H1 (cell line): ENCODE results near the gene CPPED1. TPM values are rescaled to one million over a fixed set of nuclear protein-coding genes. Genes with fewer than 3 reads are reported as not detected.

Source experiments
- CTCF ChIA-PET: fragments of 300-600 bp; sonication (Branson Sonifier 250); formaldehyde crosslinking; loops from one replicate; lab custom pipeline; 2021; ENCODE audit not compliant: partially characterized antibody; lab: Charles Lee
- POLR2A ChIA-PET: fragments of 300-600 bp; sonication (Branson Sonifier 250); formaldehyde crosslinking; loops from one replicate; lab custom pipeline; 2021; ENCODE audit warnings: inconsistent platforms; ENCODE audit not compliant: partially characterized antibody; lab: Charles Lee
- DNase-seq, 2 experiments: peaks; one replicate each; pipeline versions ENCODE4 v3.0.0 to v3.0.0-alpha.2; 2010 to 2022; ENCODE audit warnings: low spot score in 2 of 2, low read depth in 1 of 2, mixed read lengths in 1 of 2
- FAIRE-seq: peaks from 2 replicates; lab custom pipeline; 2011; peaks lifted over from hg19 to GRCh38; lab: Jason Lieb, UNC
- H2AFZ ChIP-seq: 2 replicates; pipeline ENCODE4 v1.8.1; 2012; ENCODE audit warnings: low read length, inconsistent platforms
- H2AK5ac ChIP-seq: 2 replicates; pipeline ENCODE4 v1.6.1; 2013; ENCODE audit warnings: low read depth, low read length
- H2BK120ac ChIP-seq: replicated peaks from 2 replicates; pipeline ENCODE3; 2013; ENCODE audit warnings: low read depth, low read length, inconsistent platforms
- H2BK12ac ChIP-seq: 2 replicates; pipeline ENCODE4 v1.6.1; 2013; ENCODE audit warnings: low read depth, low read length
- H2BK15ac ChIP-seq: 2 replicates; pipeline ENCODE4 v1.6.1; 2013; ENCODE audit warnings: low read length
- H2BK20ac ChIP-seq: 2 replicates; pipeline ENCODE4 v1.6.1; 2013; ENCODE audit warnings: low read length
- H2BK5ac ChIP-seq: 2 replicates; pipeline ENCODE4 v1.6.1; 2013; ENCODE audit warnings: low read depth, low read length
- H3K14ac ChIP-seq: 2 replicates; pipeline ENCODE4 v1.6.1; 2013; ENCODE audit warnings: inconsistent platforms; ENCODE audit not compliant: insufficient read length
- H3K18ac ChIP-seq: 2 replicates; pipeline ENCODE4 v1.6.1; 2013; ENCODE audit warnings: low read length; ENCODE audit errors: extremely low read depth
- H3K23ac ChIP-seq: 2 replicates; pipeline ENCODE4 v1.6.1; 2013; ENCODE audit warnings: inconsistent platforms; ENCODE audit not compliant: insufficient read length
- H3K23me2 ChIP-seq: 2 replicates; pipeline ENCODE4 v1.6.1; 2013; ENCODE audit warnings: low read depth, low read length
- H3K27ac ChIP-seq: 2 replicates; pipeline ENCODE4 v1.6.1; 2011; ENCODE audit warnings: low read depth, low read length, inconsistent platforms
- H3K27me3 ChIP-seq, 4 experiments: replicated peaks in 1 of 4; 1 replicate in 1 of 4; 2 replicates in 3 of 4; pipeline versions ENCODE4 v1.6.1 to v1.8.1; 2011 to 2013; ENCODE audit warnings: low read length in 3 of 4, mild to moderate bottlenecking in 3 of 4, inconsistent platforms in 2 of 4, mixed read lengths in 2 of 4, moderate library complexity in 1 of 4; ENCODE audit not compliant: control insufficient read depth in 3 of 4, insufficient read depth in 3 of 4; ENCODE audit errors: extremely low read depth in 1 of 4
- H3K36me3 ChIP-seq, 4 experiments: 2 replicates each; pipeline versions ENCODE4 v1.6.1 to v1.8.1; 2011 to 2013; ENCODE audit warnings: mild to moderate bottlenecking in 4 of 4, low read length in 3 of 4, moderate library complexity in 2 of 4, control low read depth in 1 of 4, inconsistent platforms in 1 of 4; ENCODE audit not compliant: insufficient read depth in 4 of 4, control insufficient read depth in 2 of 4
- H3K4ac ChIP-seq: replicated peaks from 2 replicates; pipeline ENCODE3; 2013; ENCODE audit warnings: low read length, low read depth, mixed read lengths, inconsistent platforms; ENCODE audit not compliant: insufficient read length
- H3K4me1 ChIP-seq, 4 experiments: replicated peaks in 1 of 4; 1 replicate in 1 of 4; 2 replicates in 3 of 4; pipeline versions ENCODE4 v1.6.1 to v1.8.1; 2011 to 2013; ENCODE audit warnings: low read length in 3 of 4, inconsistent platforms in 2 of 4, mixed read lengths in 1 of 4; ENCODE audit not compliant: insufficient read depth in 4 of 4, control insufficient read depth in 3 of 4
- H3K4me2 ChIP-seq, 2 experiments: 2 replicates each; pipeline versions ENCODE4 v1.6.1 to v1.8.1; 2011 to 2013; ENCODE audit warnings: low read depth in 2 of 2, low read length in 2 of 2, control low read depth in 1 of 2, inconsistent platforms in 1 of 2, mild to moderate bottlenecking in 1 of 2; ENCODE audit not compliant: insufficient read depth in 1 of 2
- H3K4me3 ChIP-seq, 4 experiments: fragments of 200-600, 300-600 bp in 1 of 4; sonication (generic), shearing (Covaris generic), sonication (Bioruptor Twin) in 1 of 4; 2 replicates each; pipeline versions ENCODE4 v1.5.1 to v1.8.1; 2011 to 2016; ENCODE audit warnings: low read length in 4 of 4, low read depth in 3 of 4, control low read depth in 2 of 4, inconsistent platforms in 2 of 4, mild to moderate bottlenecking in 2 of 4, mixed read lengths in 1 of 4, moderate library complexity in 1 of 4; ENCODE audit not compliant: insufficient read depth in 2 of 4; ENCODE audit errors: extremely low read depth in 1 of 4
- H3K56ac ChIP-seq: replicated peaks from 2 replicates; pipeline ENCODE3; 2013; ENCODE audit warnings: low read depth, mild to moderate bottlenecking, mixed read lengths, low read length, inconsistent platforms; ENCODE audit not compliant: insufficient read length
- H3K79me1 ChIP-seq: 2 replicates; pipeline ENCODE4 v1.6.1; 2013; ENCODE audit warnings: low read depth, low read length, control low read depth
- H3K79me2 ChIP-seq, 2 experiments: 2 replicates each; pipeline versions ENCODE4 v1.6.1 to v1.8.1; 2012 to 2013; ENCODE audit warnings: low read length in 2 of 2, mild to moderate bottlenecking in 2 of 2, inconsistent platforms in 1 of 2; ENCODE audit not compliant: insufficient read depth in 2 of 2, control insufficient read depth in 1 of 2
- H3K9ac ChIP-seq, 4 experiments: replicated peaks in 1 of 4; 1 replicate in 1 of 4; 2 replicates in 3 of 4; pipeline versions ENCODE4 v1.6.1 to v1.8.1; 2011 to 2013; ENCODE audit warnings: low read depth in 3 of 4, low read length in 3 of 4, control low read depth in 2 of 4, mild to moderate bottlenecking in 2 of 4, moderate library complexity in 2 of 4, inconsistent platforms in 1 of 4; ENCODE audit errors: extremely low read depth in 1 of 4
- H3K9me3 ChIP-seq, 2 experiments: 2 replicates each; pipeline versions ENCODE4 v1.6.1 to v1.8.1; 2012 to 2013; ENCODE audit warnings: mild to moderate bottlenecking in 2 of 2, moderate library complexity in 2 of 2, control low read depth in 1 of 2, inconsistent platforms in 1 of 2, low read depth in 1 of 2, low read length in 1 of 2, mixed read lengths in 1 of 2; ENCODE audit not compliant: insufficient read depth in 2 of 2
- H4K20me1 ChIP-seq, 2 experiments: replicated peaks in 1 of 2; 2 replicates each; pipeline versions ENCODE3 to v1.8.1; 2011 to 2013; ENCODE audit warnings: inconsistent platforms in 2 of 2, low read length in 2 of 2, mild to moderate bottlenecking in 1 of 2; ENCODE audit not compliant: insufficient read depth in 2 of 2, control insufficient read depth in 1 of 2
- H4K5ac ChIP-seq: 2 replicates; pipeline ENCODE4 v1.6.1; 2013; ENCODE audit warnings: low read length, low read depth, mixed read lengths, inconsistent platforms; ENCODE audit not compliant: insufficient read length
- H4K8ac ChIP-seq: 2 replicates; pipeline ENCODE4 v1.8.0; 2013; ENCODE audit warnings: mild to moderate bottlenecking, moderate library complexity, low read length, inconsistent platforms; ENCODE audit not compliant: insufficient read depth; ENCODE audit errors: extremely low read depth
- H4K91ac ChIP-seq: replicated peaks from 2 replicates; pipeline ENCODE3; 2013; ENCODE audit warnings: low read length, mixed read lengths, inconsistent platforms; ENCODE audit not compliant: insufficient read length
- GABPA ChIP-seq: IDR thresholded peaks from 2 replicates; pipeline ENCODE4 v1.6.1; 2011; ENCODE audit warnings: mild to moderate bottlenecking, low read length, moderate library complexity, borderline replicate concordance; ENCODE audit not compliant: insufficient read depth
- MAX ChIP-seq: IDR thresholded peaks from 2 replicates; pipeline ENCODE4 v1.6.1; 2012; ENCODE audit warnings: inconsistent platforms
- SIN3A ChIP-seq, 2 experiments: IDR thresholded peaks in 1 of 2; conservative IDR thresholded peaks in 1 of 2; 2 replicates each; pipeline ENCODE4 v1.6.1; 2011 to 2012; ENCODE audit warnings: low read length in 2 of 2, improper control_type of control experiment in 1 of 2, low read depth in 1 of 2, mild to moderate bottlenecking in 1 of 2
- WGBS, 2 experiments: shearing (Covaris generic) in 1 of 2; methylation state at CpG; one replicate each; pipeline versions ENCODE4 v1.1.6 to v1.1.7; 2013 to 2015; ENCODE audit warnings: low lambda C conversion rate in 2 of 2, mixed read lengths in 2 of 2, inconsistent platforms in 1 of 2, low coverage in 1 of 2, missing lambda C conversion rate in 1 of 2; ENCODE audit not compliant: insufficient replicate concordance in 2 of 2, insufficient coverage in 1 of 2, insufficient read length in 1 of 2; ENCODE audit errors: extremely low coverage in 1 of 2, missing lambda C conversion rate in 1 of 2; 5-methylcytosine and 5-hydroxymethylcytosine counted together
- polyA plus RNA-seq, 7 experiments: library from polyadenylated mRNA; depleted of rRNA in 3 of 7; stranded (reverse) in 5 of 7; unstranded in 2 of 7; fragments of >200 nt in 5 of 7; fragments of 200-250 nt in 2 of 7; gene quantifications; 1 replicate in 5 of 7; 2 replicates in 1 of 7; 4 replicates in 1 of 7; pipeline versions ENCODE4 v1.2.1 to v1.2.3, GENCODE V29; 2011 to 2013; ENCODE audit warnings: missing spikeins in 2 of 7, mixed read lengths in 2 of 7
- total RNA-seq: library from RNA; stranded (reverse); fragmentation: NEBNext Ultra II Directional; extraction: Animal tissue kit (Norgen Biotek cat#: 25700); gene quantifications from 2 replicates; pipeline ENCODE4 v1.2.1, GENCODE V29; 2021

Gene CPPED1
- total and polyA plus RNA-seq, 2 of the 8 experiments (the other 6 are each of a cell fraction or from before 2014, with no cell fraction given) = 3.5 to 11.2 TPM

GRCh38 chr16:12646490-12647274 is 157.0 kb downstream of the CPPED1 start:
- Histone ChIP-seq H3K4ac (no peak overlapping the region), H3K27ac (no peak overlapping the region), H3K9me3 (no peaks in the 10 kb centered on the region), H3K4me3 (no peak overlapping the region), H3K4me2 (no peak overlapping the region), H4K91ac (no peak overlapping the region), H2BK120ac (no peak overlapping the region), H2BK5ac (no peak overlapping the region), H3K14ac (no peak overlapping the region), H2AK5ac (no peak overlapping the region), H4K8ac (no peak overlapping the region), H4K5ac (no peak overlapping the region), H3K27me3 (no peaks in the 10 kb centered on the region), H2BK12ac (no peak overlapping the region), H3K79me2 (no peaks in the 10 kb centered on the region), H2AFZ (no peak overlapping the region), H3K18ac (no peak overlapping the region), H3K23ac (no peak overlapping the region), H2BK20ac (no peak overlapping the region), H4K20me1 (no peaks in the 10 kb centered on the region), H3K56ac (no peak overlapping the region), H3K4me1 (no peaks in the 10 kb centered on the region), H3K9ac (no peak overlapping the region), H3K79me1 (no peaks in the 10 kb centered on the region), H3K36me3 (no peaks in the 10 kb centered on the region), H2BK15ac (no peak overlapping the region), H3K23me2 (no peaks in the 10 kb centered on the region)
- no peak for TF ChIP-seq SIN3A (conservative IDR thresholded peaks at IDR 0.05 in 1 of 2, IDR thresholded peaks at IDR 0.05 in 1 of 2; ENCODE audit: low read depth in 1 of 2, low read length in 2 of 2)
- TF ChIP-seq GABPA = no peak
- no peak for TF ChIP-seq MAX
- 76% methylated on average over 10 of the region's 10 CpGs; no CpG with 5 or more reads in 1 of the 2 experiments for WGBS, 2 experiments
- ChIA-PET CTCF (interaction anchor here (1.0 kb wide), 1 partner anchor 20 kb away, joined by 3 read pairs; no protein-coding TSS in a partner anchor), POLR2A (no interaction called here)
- no peak for FAIRE-seq
- DNase-seq = no peak
